HepG2 (cell line): ENCODE results near the gene TM9SF2. TPM values are rescaled to one million over a fixed set of nuclear protein-coding genes. Genes with fewer than 3 reads are reported as not detected.

Experiments used
- CCDC6 ChIP-seq: sonication (generic); formaldehyde crosslinking; IDR thresholded peaks from 2 replicates; pipeline ENCODE4 v1.8.1; 2022; ENCODE audit warnings: mild to moderate bottlenecking, missing genetic modification reagents, moderate library complexity
- GATA4 ChIP-seq: sonication (generic); IDR thresholded peaks from 2 replicates; pipeline ENCODE4 v1.6.1; 2016; ENCODE audit warnings: antibody characterized with exemption, low read depth, borderline replicate concordance
- JUND ChIP-seq: sonication (generic); formaldehyde crosslinking; IDR thresholded peaks from 2 replicates; pipeline ENCODE4 v1.8.0; 2022; ENCODE audit warnings: mild to moderate bottlenecking, missing genetic modification reagents
- KAT8 ChIP-seq: IDR thresholded peaks from 2 replicates; pipeline ENCODE4 v1.6.1; 2016; ENCODE audit warnings: missing genetic modification reagents, missing compliant biosample characterization
- KLF13 ChIP-seq: sonication (generic); formaldehyde crosslinking; IDR thresholded peaks from 2 replicates; pipeline ENCODE4 v1.4.0; 2020; ENCODE audit warnings: mild to moderate bottlenecking, missing genetic modification reagents
- MLLT10 ChIP-seq: sonication (generic); formaldehyde crosslinking; IDR thresholded peaks from 2 replicates; pipeline ENCODE4 v1.4.0; 2020; ENCODE audit warnings: missing genetic modification reagents
- RXRB ChIP-seq: IDR thresholded peaks from 2 replicates; pipeline ENCODE4 v1.6.1; 2016; ENCODE audit warnings: borderline replicate concordance, missing genetic modification reagents, missing compliant biosample characterization
- THAP11 ChIP-seq: IDR thresholded peaks from 2 replicates; pipeline ENCODE4 v1.6.1; 2016; ENCODE audit warnings: missing biosample characterization, missing genetic modification reagents
- ZMYM4 ChIP-seq: sonication (generic); formaldehyde crosslinking; IDR thresholded peaks from 2 replicates; pipeline ENCODE4 v1.8.1; 2023; ENCODE audit warnings: mild to moderate bottlenecking, missing genetic modification reagents
- polyA plus RNA-seq, 8 experiments: library from polyadenylated mRNA; depleted of rRNA in 3 of 8; stranded (reverse) in 7 of 8; unstranded in 1 of 8; fragments of >200 nt; fragmentation: Illumina TruSeq in 4 of 8; extraction: Trizol in 4 of 8; gene quantifications; 2 replicates each; pipeline versions ENCODE4 v1.2.1 to v1.2.3, GENCODE V29; 2011 to 2016; ENCODE audit warnings: low read depth in 4 of 8, missing spikeins in 1 of 8, mixed read lengths in 1 of 8; ENCODE audit not compliant: insufficient read depth in 1 of 8
- total RNA-seq, 5 experiments: library from RNA; depleted of rRNA; stranded (reverse); fragments of >200 nt; fragmentation: Illumina TruSeq; extraction: Trizol; gene quantifications; 2 replicates each; pipeline ENCODE4 v1.2.3, GENCODE V29; 2016; ENCODE audit warnings: low read depth in 1 of 5
- TF ChIP-seq, protein P1 (sequence below): sonication (generic); formaldehyde crosslinking; IDR thresholded peaks from 2 replicates; pipeline ENCODE4 v1.4.0; 2020; ENCODE audit warnings: missing genetic modification reagents, borderline replicate concordance
- TF ChIP-seq, protein P2 (sequence below): sonication (generic); formaldehyde crosslinking; IDR thresholded peaks from 2 replicates; pipeline ENCODE4 v1.5.1; 2020; ENCODE audit warnings: mild to moderate bottlenecking, missing genetic modification reagents
- TF ChIP-seq, protein P3 (sequence below): sonication (generic); IDR thresholded peaks from 2 replicates; pipeline ENCODE4 v1.6.1; 2016; ENCODE audit warnings: low read depth, borderline replicate concordance
- TF ChIP-seq, protein P4 (sequence below): sonication (generic); formaldehyde crosslinking; IDR thresholded peaks from 2 replicates; pipeline ENCODE4 v1.4.0; 2020; ENCODE audit warnings: missing genetic modification reagents, mild to moderate bottlenecking, borderline replicate concordance
- TF ChIP-seq, protein P5 (sequence below): sonication (generic); formaldehyde crosslinking; IDR thresholded peaks from 2 replicates; pipeline ENCODE4 v1.5.0; 2020; ENCODE audit warnings: missing genetic modification reagents
- TF ChIP-seq, protein P6 (sequence below): sonication (generic); formaldehyde crosslinking; IDR thresholded peaks from 2 replicates; pipeline ENCODE4 v1.4.0; 2020; ENCODE audit warnings: missing genetic modification reagents
- TF ChIP-seq, protein P7 (sequence below): sonication (generic); formaldehyde crosslinking; IDR thresholded peaks from 2 replicates; pipeline ENCODE4 v1.5.0; 2020; ENCODE audit warnings: mild to moderate bottlenecking, low read depth, missing genetic modification reagents, borderline replicate concordance

Gene TM9SF2
- total and polyA plus RNA-seq, 2 of the 13 experiments (the other 11 are each of a cell fraction or from before 2014, with no cell fraction given): 94.1 to 123 TPM

DNA sequence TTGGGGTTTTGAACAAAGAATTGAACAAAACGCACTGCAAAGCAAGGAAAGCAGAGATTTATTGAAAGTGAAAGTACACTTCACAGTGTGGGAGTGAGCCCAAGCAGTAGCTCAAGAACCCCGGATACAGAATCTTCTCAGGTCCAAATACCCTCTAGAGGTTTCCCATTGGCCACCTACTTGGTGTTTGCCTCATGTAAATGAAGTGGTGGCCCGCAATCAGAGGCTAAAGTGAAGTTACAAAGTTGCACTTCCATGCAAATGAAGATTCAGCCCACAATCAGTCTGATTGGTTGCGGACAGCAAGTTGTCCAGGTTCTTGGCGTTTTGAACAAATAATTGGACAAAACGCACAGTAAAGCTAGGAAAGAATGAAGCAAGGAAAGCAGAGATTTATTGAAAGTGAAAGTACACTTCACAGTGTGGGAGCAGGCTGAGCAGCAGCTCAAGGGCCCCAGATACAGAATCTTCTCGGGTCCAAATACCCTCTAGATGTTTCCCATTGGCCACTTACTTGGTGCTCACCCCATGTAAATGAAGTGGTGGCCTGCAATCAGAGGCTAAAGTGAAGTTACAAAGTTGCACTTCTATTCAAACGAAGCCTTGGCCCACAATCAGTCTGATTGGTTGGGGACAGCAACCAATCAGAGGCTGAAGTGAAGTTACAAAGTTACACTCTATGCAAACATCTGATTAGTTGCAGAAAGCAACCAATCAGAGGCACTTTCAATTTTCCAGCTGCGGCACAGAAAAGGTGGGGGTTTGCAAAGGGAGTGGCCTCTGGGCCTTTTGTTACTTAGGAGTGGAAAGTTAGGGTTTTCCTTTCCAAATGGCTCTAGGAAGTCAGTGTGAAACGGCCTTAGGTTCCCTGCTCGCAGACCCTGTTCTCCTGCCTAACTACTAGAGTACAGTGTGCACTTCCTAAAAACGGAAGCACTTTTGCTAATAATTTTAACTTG is 4.8 kb upstream of the TM9SF2 start (continued):
- TF ChIP-seq, protein P1, sequence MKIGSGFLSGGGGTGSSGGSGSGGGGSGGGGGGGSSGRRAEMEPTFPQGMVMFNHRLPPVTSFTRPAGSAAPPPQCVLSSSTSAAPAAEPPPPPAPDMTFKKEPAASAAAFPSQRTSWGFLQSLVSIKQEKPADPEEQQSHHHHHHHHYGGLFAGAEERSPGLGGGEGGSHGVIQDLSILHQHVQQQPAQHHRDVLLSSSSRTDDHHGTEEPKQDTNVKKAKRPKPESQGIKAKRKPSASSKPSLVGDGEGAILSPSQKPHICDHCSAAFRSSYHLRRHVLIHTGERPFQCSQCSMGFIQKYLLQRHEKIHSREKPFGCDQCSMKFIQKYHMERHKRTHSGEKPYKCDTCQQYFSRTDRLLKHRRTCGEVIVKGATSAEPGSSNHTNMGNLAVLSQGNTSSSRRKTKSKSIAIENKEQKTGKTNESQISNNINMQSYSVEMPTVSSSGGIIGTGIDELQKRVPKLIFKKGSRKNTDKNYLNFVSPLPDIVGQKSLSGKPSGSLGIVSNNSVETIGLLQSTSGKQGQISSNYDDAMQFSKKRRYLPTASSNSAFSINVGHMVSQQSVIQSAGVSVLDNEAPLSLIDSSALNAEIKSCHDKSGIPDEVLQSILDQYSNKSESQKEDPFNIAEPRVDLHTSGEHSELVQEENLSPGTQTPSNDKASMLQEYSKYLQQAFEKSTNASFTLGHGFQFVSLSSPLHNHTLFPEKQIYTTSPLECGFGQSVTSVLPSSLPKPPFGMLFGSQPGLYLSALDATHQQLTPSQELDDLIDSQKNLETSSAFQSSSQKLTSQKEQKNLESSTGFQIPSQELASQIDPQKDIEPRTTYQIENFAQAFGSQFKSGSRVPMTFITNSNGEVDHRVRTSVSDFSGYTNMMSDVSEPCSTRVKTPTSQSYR: peak; percentile 24; the same call in 1 of the 2 replicates
- TF ChIP-seq KAT8 (CRISPR knock-in tag) (peak; percentile 9; the same call in 1 of the 2 replicates), ZMYM4 (peak; percentile 80), CCDC6 (CRISPR knock-in tag) (peak; percentile 76), GATA4 (no peak; the same call in 1 of the 2 replicates), KLF13 (CRISPR knock-in tag) (no peak), JUND (CRISPR knock-in tag) (no peak), MLLT10 (CRISPR knock-in tag) (no peak), RXRB (no peak), THAP11 (CRISPR knock-in tag) (peak; percentile 15; the same call in 1 of the 2 replicates)
- TF ChIP-seq, protein P2, sequence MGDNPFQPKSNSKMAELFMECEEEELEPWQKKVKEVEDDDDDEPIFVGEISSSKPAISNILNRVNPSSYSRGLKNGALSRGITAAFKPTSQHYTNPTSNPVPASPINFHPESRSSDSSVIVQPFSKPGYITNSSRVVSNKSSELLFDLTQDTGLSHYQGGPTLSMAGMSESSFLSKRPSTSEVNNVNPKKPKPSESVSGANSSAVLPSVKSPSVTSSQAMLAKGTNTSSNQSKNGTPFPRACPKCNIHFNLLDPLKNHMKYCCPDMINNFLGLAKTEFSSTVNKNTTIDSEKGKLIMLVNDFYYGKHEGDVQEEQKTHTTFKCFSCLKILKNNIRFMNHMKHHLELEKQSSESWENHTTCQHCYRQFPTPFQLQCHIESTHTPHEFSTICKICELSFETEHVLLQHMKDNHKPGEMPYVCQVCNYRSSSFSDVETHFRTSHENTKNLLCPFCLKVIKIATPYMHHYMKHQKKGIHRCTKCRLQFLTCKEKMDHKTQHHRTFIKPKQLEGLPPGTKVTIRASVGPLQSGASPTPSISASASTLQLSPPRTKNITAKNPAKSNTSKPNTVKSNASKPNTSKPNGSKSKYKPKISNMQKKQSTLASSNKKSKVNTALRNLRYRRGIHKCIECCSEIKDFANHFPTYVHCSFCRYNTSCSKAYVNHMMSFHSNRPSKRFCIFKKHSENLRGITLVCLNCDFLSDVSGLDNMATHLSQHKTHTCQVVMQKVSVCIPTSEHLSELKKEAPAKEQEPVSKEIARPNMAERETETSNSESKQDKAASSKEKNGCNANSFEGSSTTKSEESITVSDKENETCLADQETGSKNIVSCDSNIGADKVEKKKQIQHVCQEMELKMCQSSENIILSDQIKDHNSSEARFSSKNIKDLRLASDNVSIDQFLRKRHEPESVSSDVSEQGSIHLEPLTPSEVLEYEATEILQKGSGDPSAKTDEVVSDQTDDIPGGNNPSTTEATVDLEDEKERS (CRISPR knock-in tag): no peak
- TF ChIP-seq, protein P3, sequence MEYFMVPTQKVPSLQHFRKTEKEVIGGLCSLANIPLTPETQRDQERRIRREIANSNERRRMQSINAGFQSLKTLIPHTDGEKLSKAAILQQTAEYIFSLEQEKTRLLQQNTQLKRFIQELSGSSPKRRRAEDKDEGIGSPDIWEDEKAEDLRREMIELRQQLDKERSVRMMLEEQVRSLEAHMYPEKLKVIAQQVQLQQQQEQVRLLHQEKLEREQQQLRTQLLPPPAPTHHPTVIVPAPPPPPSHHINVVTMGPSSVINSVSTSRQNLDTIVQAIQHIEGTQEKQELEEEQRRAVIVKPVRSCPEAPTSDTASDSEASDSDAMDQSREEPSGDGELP: peak; percentile 86; the same call in 1 of the 2 replicates
- TF ChIP-seq, protein P4, sequence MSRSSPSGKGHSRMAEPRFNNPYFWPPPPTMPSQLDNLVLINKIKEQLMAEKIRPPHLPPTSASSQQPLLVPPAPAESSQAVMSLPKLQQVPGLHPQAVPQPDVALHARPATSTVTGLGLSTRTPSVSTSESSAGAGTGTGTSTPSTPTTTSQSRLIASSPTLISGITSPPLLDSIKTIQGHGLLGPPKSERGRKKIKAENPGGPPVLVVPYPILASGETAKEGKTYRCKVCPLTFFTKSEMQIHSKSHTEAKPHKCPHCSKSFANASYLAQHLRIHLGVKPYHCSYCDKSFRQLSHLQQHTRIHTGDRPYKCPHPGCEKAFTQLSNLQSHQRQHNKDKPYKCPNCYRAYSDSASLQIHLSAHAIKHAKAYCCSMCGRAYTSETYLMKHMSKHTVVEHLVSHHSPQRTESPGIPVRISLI (CRISPR knock-in tag): no peak
- TF ChIP-seq, protein P5, sequence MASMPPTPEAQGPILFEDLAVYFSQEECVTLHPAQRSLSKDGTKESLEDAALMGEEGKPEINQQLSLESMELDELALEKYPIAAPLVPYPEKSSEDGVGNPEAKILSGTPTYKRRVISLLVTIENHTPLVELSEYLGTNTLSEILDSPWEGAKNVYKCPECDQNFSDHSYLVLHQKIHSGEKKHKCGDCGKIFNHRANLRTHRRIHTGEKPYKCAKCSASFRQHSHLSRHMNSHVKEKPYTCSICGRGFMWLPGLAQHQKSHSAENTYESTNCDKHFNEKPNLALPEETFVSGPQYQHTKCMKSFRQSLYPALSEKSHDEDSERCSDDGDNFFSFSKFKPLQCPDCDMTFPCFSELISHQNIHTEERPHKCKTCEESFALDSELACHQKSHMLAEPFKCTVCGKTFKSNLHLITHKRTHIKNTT (CRISPR knock-in tag): no peak
- TF ChIP-seq, protein P6, sequence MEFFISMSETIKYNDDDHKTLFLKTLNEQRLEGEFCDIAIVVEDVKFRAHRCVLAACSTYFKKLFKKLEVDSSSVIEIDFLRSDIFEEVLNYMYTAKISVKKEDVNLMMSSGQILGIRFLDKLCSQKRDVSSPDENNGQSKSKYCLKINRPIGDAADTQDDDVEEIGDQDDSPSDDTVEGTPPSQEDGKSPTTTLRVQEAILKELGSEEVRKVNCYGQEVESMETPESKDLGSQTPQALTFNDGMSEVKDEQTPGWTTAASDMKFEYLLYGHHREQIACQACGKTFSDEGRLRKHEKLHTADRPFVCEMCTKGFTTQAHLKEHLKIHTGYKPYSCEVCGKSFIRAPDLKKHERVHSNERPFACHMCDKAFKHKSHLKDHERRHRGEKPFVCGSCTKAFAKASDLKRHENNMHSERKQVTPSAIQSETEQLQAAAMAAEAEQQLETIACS: no peak
- TF ChIP-seq, protein P7, sequence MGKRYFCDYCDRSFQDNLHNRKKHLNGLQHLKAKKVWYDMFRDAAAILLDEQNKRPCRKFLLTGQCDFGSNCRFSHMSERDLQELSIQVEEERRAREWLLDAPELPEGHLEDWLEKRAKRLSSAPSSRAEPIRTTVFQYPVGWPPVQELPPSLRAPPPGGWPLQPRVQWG (CRISPR knock-in tag): no peak
